HG02973 (cell line): ENCODE results near the gene KRT40.

Source experiments
- ATAC-seq: cut with Tn5 transposase; IDR thresholded peaks from one replicate; pipeline ENCODE4 v1.9.1; 2021; ENCODE audit warnings: moderate library complexity; ENCODE audit not compliant: unreplicated experiment

The KRT40 gene

DNA sequence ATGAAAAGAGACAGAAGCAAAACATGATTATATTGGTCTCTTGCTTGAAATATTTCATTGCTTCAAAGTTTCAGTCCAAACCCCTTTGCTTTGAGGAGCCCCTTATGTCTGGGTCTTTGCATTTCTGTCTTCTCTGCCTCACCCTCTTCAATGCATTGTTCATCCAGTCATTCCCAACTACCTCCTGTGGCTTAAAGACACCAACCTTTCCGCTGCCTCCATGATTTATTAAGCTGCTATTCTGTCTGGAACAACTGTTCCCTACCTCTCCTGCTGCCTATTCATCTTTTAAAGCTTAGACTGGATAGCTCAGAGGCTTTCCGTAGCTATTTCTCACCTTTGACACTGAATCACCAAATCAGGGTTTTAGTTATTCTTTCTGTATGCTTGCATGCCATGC lies 13.2 kb upstream of the KRT40 start:
- no peak for ATAC-seq

DNA sequence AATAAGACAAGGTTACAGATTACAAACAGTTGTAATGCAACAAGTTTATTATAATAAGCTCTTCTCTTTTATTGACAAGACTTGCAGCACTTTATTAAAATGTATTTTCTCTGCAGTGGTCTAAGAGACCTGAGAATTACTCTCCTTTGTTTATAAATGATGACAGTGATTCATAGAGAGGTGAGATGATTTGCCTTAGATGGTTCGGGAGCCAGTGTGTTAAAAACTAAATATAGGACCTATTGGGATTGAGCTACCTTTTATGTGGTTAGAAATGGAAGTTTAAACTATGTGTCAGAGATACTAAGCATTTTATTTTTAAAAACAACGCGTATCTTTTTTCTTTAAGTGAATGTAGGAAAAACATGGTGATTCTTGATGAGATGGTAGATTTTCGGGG lies 12.7 kb upstream of the KRT40 start:
- no peak for ATAC-seq

DNA sequence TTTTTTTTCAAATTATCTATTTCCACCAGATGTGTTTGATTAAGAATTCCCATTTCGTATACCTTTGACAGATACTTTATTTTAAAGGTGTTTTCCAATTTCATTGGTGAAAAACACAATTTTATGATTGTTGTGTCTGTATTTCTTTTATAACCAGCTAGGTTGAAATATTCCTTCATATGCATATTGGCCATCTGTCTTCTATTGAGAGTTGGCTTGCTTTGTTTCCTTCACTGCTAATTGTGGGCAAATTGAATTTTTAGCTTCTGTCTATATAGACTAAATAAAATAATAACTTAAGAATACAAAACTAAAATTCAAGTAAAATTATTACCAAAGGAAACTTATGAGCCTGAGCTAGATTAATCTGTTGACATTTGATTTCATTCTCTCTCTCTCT lies 11.0 kb upstream of the KRT40 start:
- ATAC-seq = no peak

DNA sequence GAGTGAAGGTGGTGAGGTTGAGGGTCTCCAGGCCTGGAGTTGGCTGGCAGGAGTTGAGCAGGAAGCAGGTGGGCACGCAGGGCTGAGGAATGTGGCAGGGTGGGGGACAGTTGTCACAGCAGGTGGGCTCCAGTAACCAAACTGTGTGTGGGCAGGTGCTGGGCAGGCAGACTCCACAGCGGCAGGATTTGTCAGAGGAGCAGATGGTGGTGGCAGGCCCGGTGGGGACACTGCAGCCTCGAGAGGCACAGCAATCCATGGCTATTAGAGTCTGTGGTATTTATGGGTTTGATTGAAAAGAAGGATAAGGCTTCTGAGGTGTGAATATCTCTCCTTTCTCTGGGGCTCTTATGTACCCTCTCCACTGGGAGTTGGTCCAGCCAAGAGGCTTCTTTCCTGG lies 9.7 kb upstream of the KRT40 start, which contains the start of gene KRTAP3-3:
KRTAP3-3 (minus strand) TSS at position 326 of the 400 bp plus-strand sequence; CDS start at position 259, 67 bp downstream.
- ATAC-seq = no peak

DNA sequence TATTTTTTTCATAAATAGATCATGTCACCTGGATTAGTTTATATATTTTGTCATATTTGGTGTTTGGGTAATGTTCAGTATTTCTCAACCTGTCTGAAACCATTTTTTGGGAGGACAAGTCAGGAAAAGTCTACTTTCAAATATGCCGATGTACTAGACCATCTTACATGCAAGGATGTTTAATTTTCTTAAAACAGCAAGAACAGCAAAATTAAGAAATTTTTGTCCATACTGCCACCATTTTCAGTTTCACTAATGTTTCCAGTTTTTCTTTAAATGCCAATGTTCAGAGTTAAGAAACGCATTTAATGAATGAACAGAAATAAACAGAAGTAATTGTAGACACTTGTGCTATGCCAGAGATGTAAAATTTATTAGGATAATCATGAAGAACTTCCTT lies 9.0 kb upstream of the KRT40 start:
- ATAC-seq = no peak

DNA sequence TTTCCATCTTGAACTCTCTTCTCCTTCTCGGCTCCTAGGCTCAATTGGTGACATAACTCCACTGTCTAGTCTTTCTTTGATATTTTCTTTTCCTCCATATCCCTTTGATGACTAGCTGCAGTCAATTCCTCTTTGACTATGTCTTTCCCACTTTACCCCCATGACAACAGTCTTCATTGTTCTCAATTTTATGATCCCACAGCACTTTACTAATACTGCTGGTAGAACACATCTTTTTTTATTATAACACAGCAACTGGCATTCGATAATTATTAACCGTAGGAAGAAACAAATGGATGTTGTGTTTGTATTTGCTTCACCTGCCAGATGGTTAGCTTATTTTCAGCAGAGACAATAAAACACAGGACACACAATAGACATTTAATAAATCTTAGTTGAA lies 8.5 kb upstream of the KRT40 start:
- no peak for ATAC-seq

DNA sequence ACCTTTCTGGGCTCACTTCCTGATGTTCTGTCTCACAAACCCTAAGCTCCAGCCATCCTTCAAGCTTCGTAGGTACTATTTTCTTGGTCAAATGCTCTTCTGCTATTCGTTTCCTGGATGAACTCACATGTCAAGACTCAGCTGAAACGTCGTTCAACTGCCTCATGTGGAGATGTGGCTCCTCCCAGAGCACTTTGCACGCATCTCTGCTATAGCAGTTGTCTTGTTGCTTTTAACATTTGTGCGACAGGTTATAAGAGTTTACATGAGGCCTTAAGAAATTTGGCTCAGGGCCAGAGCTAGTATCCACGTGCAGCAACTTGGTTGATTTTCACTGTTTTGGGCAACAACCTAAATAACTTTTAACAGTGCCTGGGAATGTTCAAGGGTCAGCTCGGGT lies 2.8 kb upstream of the KRT40 start:
- no peak for ATAC-seq

DNA sequence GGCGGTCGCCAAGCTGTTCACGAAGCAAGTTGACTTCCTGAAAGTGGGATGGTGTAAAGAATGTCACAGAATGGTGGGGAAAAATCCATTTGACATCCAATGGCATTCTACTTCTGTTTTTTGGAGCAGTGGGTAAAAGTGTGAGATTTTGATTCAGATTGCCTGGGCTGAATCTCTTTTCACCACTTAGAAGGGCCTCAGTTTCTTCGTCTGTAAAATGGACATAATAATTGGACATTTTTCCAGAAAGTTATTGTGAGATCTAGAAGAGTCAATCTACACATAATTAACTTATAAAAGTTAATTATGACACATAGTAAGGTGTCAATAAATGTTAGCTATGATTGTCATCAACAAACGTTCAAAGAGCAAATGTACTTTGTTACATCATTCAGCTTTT lies 3.0 kb downstream of the KRT40 start:
- ATAC-seq = no peak

DNA sequence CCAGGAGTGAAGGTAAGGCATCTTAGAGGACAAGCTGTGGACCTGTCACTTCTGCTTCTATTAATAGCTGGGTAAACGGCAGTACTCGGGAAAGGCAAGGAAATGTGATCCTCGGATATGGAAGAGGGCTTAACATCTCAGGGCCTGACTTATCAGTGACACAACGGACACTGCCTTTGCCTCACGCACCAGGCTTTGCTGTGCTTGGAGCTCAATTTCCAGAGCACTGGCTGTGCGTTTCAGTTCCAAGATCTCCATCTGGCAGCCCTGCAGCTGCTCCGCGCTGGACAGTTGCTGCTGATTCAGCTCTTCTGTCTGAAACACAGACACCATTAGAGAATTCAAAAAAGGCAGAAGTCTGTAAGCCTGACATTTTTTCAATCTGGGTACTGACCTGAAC lies 3.5 kb downstream of the KRT40 start:
- ATAC-seq = no peak

DNA sequence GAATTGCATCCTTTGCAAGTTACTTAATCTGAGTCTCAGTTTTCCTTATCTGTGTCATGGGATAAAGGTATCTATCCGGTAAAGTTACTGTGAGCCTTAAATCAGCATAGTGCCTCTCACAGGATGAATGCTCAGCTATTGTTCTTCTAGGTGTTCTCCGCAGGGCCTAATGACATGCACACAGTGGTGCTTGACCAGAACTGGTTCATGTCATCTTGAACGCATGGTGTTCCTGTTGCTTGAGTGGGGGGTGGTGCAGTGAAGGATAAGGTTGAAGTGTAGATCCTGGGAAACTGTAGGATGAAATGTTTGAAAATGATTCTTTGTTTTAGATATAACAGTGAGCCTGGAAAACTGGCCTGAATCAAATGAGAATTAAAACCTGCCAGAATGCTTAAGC lies 4.0 kb downstream of the KRT40 start:
- no peak for ATAC-seq

DNA sequence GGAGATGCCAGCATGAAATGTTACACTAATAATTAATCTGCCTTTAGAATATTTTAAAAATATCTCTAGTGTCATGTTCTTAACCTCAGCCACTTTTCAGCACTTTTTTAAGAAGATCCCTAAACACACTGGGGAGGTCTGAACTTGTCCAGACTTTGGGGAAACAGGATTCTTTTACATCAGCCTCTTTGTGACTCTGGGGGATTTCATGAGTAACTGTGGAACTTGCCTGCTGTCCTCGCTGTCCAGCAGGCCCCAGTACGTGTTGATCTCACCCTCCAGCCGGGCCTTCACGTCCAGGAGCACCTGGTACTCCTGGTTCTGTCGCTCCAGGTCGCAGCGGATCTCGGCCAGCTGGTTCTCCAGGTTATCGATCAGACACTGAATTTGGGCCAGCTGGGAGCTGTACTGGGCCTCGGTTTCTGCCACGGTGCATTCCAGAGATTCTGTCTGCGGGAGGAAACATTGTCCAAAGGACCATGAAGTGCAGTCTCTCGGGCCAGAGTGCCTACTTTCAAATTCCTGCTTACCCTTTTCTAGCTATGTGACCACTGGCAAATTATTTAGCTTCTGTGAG lies 5.5 kb downstream of the KRT40 start:
- ATAC-seq = no peak

DNA sequence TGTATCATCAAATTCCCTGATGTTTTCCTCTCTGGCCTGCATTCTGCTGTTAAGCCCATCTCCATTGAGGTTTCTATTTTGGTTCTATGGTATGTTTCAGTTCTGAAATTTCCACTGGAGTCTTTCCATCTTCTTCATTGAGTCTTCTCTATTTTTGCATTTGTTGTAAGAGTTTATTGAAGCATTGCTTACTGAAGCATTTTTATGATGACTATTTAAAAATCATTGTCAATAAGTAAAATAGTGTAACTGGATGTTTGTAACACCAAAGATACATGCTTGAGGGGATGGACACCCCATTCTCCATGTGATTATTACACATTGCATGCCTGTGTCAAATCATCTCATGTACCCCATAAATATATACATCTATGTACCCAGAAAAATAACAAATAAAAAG lies 8.6 kb downstream of the KRT40 start:
- no peak for ATAC-seq

DNA sequence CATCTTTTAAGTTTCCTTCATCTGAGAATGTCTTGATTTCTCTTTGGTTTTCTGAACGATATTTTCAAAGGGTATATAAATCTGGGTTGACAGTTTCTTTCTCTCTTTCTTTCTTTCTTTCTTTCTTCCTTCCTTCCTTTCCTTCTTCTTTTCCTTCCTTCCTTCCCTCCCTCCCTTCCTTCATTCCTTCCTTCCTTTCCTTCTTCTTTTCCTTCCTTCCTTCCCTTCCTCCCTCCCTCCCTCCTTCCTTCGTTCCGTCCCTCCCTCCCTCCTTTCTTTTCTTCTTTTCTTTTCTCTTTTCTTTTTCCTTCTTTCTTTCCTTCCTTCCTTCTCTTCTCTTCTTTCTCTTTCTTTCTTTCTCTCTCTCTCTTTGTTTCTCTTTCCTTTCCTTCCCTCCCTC lies 9.8 kb downstream of the KRT40 start:
- ATAC-seq = no peak

DNA sequence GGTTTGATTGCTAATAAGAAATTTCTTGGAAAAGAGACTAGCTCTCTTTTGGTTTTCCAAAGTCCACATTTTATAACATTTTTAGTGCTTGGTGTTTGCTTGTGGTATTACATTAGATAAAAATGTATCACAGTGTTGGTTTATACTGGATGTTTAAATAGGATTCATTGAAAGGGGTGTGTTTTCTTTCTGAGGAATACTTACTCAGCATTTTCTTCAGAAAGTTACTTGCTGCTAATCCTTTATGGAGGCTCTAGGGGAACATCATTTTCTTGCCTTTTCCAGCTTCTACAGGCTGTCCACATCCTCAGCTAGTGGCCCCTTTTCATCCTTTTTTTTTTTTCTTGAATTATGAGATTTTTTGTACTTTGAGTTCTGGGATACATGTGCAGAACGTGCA lies 16.5 kb downstream of the KRT40 start:
- ATAC-seq = no peak

DNA sequence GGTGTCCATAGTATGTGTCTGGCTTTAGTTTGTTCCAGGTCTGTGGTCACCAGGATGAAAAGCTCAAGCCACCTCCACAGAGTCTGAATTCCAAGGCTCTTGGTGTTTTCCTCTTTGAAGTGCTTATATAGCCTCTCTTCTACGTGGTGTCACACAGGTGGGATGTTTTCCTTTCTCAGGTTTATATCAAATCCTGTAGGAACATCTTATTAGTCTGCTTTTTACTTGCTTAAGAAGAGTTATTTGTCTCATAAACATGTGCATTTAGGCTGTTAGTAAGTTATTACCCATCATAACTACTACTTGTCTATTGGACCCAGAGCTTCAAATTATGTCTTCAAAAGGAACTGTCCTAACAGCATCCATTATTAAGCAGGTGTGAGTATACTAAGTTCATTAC lies 17.3 kb downstream of the KRT40 start, which contains the start of gene KRT39:
KRT39 (minus strand) TSS at position 101 of the 400 bp plus-strand sequence; CDS start at position 9, 92 bp downstream.
- no peak for ATAC-seq

DNA sequence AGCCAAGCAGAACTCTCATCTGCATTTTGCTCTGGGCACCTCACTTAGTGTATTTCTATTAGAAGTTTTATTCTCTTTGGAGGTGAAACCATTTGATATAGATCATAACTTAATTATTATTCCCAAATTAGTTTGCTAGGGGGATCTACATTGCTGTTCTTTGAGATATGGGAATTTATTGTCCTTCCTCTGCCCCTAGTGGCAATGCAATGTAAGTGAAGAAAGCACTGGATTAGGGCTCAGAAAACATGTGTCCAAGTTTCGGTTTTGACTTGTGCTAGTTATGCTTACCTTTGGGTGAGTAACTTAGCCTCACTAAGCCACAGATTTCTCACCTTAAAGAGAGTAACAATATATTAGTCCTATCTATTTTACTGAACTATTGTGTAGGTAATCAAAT lies 20.3 kb downstream of the KRT40 start:
- ATAC-seq = no peak

DNA sequence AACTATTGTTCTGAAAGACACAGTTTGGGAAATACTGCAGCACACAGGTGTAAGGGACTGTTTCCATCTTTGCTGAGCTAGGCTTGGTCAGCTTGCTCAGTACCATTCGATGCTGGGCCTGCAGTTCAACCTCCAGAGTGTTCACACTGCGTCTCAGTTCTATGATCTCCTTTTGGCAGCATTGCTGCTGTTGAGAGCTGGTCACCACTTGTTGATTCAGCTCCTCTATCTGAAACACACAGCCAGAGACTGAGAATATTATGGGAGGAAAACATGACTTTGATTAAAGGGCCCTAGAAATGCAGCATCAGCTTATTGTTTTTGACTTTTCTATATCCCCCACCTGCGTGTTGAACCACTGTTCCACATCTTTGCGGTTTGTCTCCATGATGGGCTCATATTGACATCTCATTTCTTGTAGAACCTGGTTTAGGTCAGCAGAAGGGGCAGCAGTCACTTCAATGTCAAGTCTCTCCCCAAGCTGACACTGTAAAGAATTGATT lies 22.0 kb downstream of the KRT40 start:
- ATAC-seq = no peak

DNA sequence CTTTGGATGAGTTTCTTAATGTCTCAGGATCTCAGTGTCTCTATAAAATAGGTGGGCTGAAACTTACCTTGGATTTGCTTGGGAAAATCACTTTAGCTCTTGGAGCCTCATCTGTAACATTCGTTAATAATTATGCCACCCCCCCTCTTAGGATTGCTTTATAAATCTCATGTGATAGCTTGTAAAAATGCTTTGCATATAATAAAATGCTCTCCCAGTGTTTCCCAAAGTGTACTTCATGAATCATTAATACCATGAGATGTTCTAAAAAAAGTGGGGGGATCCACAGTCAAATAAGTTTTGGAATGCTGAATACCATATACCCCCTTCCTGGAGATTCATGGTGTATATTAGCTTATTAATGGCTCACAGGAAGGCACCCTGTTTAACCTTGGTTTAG lies 22.5 kb downstream of the KRT40 start:
- ATAC-seq = no peak

DNA sequence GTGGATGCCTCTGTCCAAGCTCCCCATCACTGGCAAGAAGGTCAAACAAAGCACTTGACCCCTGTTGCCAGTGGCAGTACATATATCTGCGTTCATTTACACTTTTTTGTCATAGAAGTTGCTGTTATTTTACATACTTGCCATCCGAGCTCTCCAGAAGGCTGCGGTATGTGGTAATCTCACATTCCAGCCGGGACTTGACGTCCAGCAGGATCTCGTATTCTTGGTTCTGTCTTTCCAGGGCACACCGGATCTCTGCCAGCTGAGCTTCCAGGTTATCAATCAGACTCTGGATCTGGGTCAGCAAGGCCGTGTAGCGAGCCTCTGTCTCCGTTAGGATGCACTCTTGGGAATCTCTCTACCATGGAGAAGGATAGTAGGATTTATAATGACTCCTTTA lies 24.0 kb downstream of the KRT40 start:
- no peak for ATAC-seq

DNA sequence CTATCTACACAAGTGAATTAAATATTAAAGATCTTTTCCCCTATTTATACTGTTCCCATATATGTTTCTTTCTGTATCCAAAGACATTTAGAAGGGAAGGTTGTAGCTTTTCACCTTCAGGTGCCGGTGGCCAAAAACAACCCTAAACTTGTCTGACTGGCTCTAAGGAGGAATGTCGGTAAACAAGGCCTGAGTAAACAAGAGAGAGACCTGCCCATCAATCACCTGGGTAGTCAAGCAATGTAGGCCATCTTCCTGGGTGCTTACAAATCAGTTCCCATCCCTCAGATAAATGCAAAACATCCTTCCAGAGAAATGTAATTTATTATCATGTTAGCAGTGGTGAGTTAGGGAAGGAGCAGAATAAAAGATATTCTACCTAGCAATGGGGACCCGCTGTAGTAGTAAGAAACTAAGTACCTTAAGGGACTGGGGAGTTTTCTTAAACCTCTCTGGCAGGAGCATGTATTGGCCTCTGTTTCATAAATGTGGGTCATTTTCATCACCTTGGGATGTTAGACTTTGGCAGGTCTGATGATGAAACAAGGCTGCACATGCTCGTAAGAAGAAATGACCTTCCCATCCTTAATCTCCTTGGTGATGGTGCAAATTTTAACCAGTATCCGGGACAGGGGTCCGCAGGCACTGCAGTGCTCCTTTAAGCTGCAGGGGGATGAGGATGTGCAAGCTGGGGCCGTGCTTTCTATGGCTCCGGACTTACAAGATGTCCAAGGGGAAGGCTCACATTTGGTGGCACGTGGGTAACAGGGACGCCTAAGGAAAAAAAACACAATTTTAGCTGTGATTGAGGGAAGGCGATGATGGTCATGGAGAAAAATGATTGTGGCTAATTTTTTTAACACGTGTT lies 25.8 kb downstream of the KRT40 start:
- ATAC-seq = no peak

DNA sequence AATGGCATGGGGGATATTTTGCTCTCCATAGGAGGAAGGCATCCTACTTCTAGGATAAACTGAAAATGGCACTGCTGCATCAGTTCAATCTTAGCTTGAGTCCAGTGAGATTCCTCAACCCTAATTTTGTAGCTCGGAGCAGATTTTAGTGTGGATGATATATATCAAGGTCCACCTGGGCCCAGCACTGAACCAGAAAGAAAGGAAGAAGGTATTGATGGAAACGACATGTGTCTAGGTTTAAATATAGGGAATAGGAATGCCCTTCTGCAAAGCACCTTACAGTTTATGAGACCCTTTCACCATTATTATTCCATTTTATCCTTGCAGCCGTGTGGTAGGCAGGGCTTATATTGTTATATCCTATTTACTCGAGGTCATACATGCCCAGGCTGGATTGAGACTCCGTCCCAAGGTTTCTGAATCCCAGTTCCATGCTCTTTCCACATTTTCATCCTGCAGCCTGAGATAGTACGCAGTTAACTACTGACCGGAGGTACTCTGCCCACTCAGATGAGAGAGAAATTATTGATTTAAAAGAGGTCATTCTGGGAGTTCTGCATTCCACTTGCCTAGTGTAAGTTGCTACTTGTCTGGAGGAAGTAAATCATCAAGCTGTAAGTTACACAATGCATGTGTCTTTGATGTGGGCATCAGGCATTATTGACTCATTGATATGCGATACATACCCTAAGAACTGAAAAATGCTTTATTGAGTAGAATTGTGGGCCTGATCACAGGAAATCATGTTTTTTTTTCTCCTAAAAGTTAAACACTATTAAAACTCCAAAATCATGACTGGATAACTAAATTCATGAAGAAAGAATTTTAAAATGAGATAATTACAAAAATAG lies 27.5 kb downstream of the KRT40 start:
- ATAC-seq = no peak
